Right lobe of liver (tissue), 6 donors: ENCODE measurements around the gene PPARG. TPM values are rescaled to one million over a fixed set of nuclear protein-coding genes. Genes with fewer than 3 reads are reported as not detected.

Experiments
- ATAC-seq, 4 donors: fragments of 200-7000 bp; cut with Tn5 transposase; one replicate each; pipeline ENCODE4 v1.9.1; 2020; ENCODE audit warnings: mild to moderate bottlenecking in 4 of 4, moderate library complexity in 4 of 4
- DNase-seq, 3 donors: peaks; one replicate each; pipeline ENCODE4 v3.0.0-alpha.2; 2020
- H3K27ac ChIP-seq, 3 donors: fragments of 200-600 bp; one replicate each; pipeline ENCODE4 v1.8.0; 2022
- H3K27me3 ChIP-seq, 2 donors: fragments of 200-600 bp; one replicate each; pipeline ENCODE4 v1.8.0; 2022
- H3K36me3 ChIP-seq, 4 donors: fragments of 200-600 bp; sonication (generic) in 1 of 4; one replicate each; pipeline versions ENCODE4 v1.5.1 to v1.8.0; 2017 to 2022; ENCODE audit warnings: control low read depth in 1 of 4
- H3K4me1 ChIP-seq, 4 donors: fragments of 200-600 bp; sonication (generic) in 1 of 4; one replicate each; pipeline versions ENCODE4 v1.5.1 to v1.8.0; 2017 to 2022; ENCODE audit warnings: control low read depth in 1 of 4
- H3K4me3 ChIP-seq, 3 donors: fragments of 200-600 bp; one replicate each; pipeline ENCODE4 v1.8.0; 2022
- H3K9me3 ChIP-seq, 4 donors: fragments of 200-600 bp; sonication (generic) in 1 of 4; one replicate each; pipeline versions ENCODE4 v1.5.1 to v1.8.0; 2017 to 2022; ENCODE audit warnings: control low read depth in 1 of 4
- CTCF ChIP-seq, 4 donors: fragments of 200-600 bp in 3 of 4; fragments of 450-650 bp in 1 of 4; IDR thresholded peaks; one replicate each; pipeline versions ENCODE4 v1.5.1 to v1.8.0; 2016 to 2022; ENCODE audit warnings: antibody characterized with exemption in 4 of 4, mild to moderate bottlenecking in 2 of 4
- POLR2A ChIP-seq: fragments of 450-650 bp; IDR thresholded peaks from one replicate; pipeline ENCODE4 v1.6.1; 2017; ENCODE audit warnings: antibody characterized with exemption, mild to moderate bottlenecking
- WGBS: methylation state at CpG from one replicate; pipeline ENCODE4 v1.1.6; 2018; ENCODE audit warnings: low coverage, low lambda C conversion rate; ENCODE audit not compliant: insufficient coverage; ENCODE audit errors: missing lambda C conversion rate; 5-methylcytosine and 5-hydroxymethylcytosine counted together
- intact Hi-C, 2 donors: fragments of 100-400 bp; cut with DNase I; formaldehyde crosslinking; loops; one replicate each; pipeline versions ENCODE4 v1.11.2 to v1.14.1; 2022
- total RNA-seq, 6 experiments: library from RNA; depleted of rRNA in 2 of 6; stranded (reverse); fragments of >200 nt in 2 of 6; fragmentation: NEBNext Ultra II Directional in 3 of 6; extraction: Animal tissue kit (Norgen Biotek cat#: 25700) in 3 of 6; gene quantifications; one replicate each; pipeline versions ENCODE4 v1.1.0 to v1.2.4, GENCODE V29; 2016 to 2023
- donor health status: DM: no; HTN: yes; CAD: no.
- donor health status: DM: no; HTN: no; CAD: no.
- donor health status: DM: no; HTN: no; CAD: no.
- donor health status: DM: no; HTN: yes; CAD: no.
- donor health status: DM: no; HTN: yes; CAD: no.

PPARG gene
- total RNA-seq, 6 experiments from 2014 or later = 4.9 to 15.8 (median 10.8) TPM

- peak in 1 of 4 donors; percentile 5 for ATAC-seq
- H3K27me3 ChIP-seq = no peaks in the 10 kb centered on the region
- DNase-seq = no peak
- no peaks in the 10 kb centered on the region for H3K36me3 ChIP-seq
- TF ChIP-seq CTCF (IDR thresholded peaks at IDR 0.05) (no peak), POLR2A (no peak)
- no peak overlapping the region for H3K4me3 ChIP-seq
- WGBS = 58% methylated on average over 7 of the region's 7 CpGs
- peaks cover 0 to 33% (median 17%) of the 10 kb centered on the region in 4 donors for H3K4me1 ChIP-seq
- intact Hi-C loops = loop anchor here (5.0 to 10.0 kb wide), 2 partner anchors 53 to 61 kb away; no protein-coding TSS in a partner anchor
- H3K27ac ChIP-seq = no peak overlapping the region
- no peaks in the 10 kb centered on the region for H3K9me3 ChIP-seq
Observed at GRCh38 chr3:12353796-12354525, 65.1 kb downstream of the PPARG start.

- no peaks in the 10 kb centered on the region for H3K27me3 ChIP-seq
- TF ChIP-seq POLR2A (no peak), CTCF (IDR thresholded peaks at IDR 0.05) (no peak)
- peak; percentile 77 to 87 (median 83) for ATAC-seq
- H3K9me3 ChIP-seq = no peaks in the 10 kb centered on the region
- intact Hi-C loops = loop anchor here in 1 of 2 donors (10.0 kb wide), 1 partner anchor 59 kb away; no protein-coding TSS in a partner anchor
- H3K4me3 ChIP-seq = no peak overlapping the region
- no peaks in the 10 kb centered on the region for H3K36me3 ChIP-seq
- no peak for DNase-seq
- WGBS = 27% methylated on average over 5 of the region's 5 CpGs
- peaks cover 0 to 29% (median 13%) of the 10 kb centered on the region in 4 donors for H3K4me1 ChIP-seq
- no peak overlapping the region for H3K27ac ChIP-seq
Observed at GRCh38 chr3:12356175-12356574, 67.3 kb downstream of the PPARG start.

GRCh38 chr3:12356996-12357395 is 68.1 kb downstream of the PPARG start:
- Histone ChIP-seq H3K27ac (no peak overlapping the region), H3K4me3 (no peak overlapping the region), H3K27me3 (no peaks in the 10 kb centered on the region), H3K36me3 (no peaks in the 10 kb centered on the region), H3K9me3 (no peaks in the 10 kb centered on the region), H3K4me1 (peaks cover 0 to 21% (median 9%) of the 10 kb centered on the region in 4 donors)
- DNase-seq (no peak), ATAC-seq (peak; percentile 7 to 48 (median 25))
- 92% methylated on average over 7 of the region's 7 CpGs for WGBS
- TF ChIP-seq CTCF (IDR thresholded peaks at IDR 0.05) (no peak), POLR2A (no peak)
- intact Hi-C loops = loop anchor here in 1 of 2 donors (10.0 kb wide), 1 partner anchor 58 kb away; no protein-coding TSS in a partner anchor

- no peak for DNase-seq
- Histone ChIP-seq H3K27me3 (no peaks in the 10 kb centered on the region), H3K4me3 (no peak overlapping the region), H3K9me3 (no peaks in the 10 kb centered on the region), H3K36me3 (no peaks in the 10 kb centered on the region), H3K4me1 (peaks cover 0 to 20% (median 9%) of the 10 kb centered on the region in 4 donors), H3K27ac (no peak overlapping the region)
- ATAC-seq = no peak
- TF ChIP-seq POLR2A = no peak
- TF ChIP-seq CTCF (IDR thresholded peaks at IDR 0.05) = no peak
- intact Hi-C loops = loop anchor here in 1 of 2 donors (10.0 kb wide), 1 partner anchor 57 kb away; no protein-coding TSS in a partner anchor
- WGBS = 74% methylated on average over 3 of the region's 3 CpGs
Observed at GRCh38 chr3:12357456-12357855, 68.6 kb downstream of the PPARG start.
